HG03354 (cell line): Measurements from ENCODE around the gene ZRANB3.
"Not testable (repeated sequence)": the region's sequence is repeated elsewhere in the genome, so short reads cannot be mapped to it uniquely, and the experiment has no call there.

Source experiments
- ATAC-seq: cut with Tn5 transposase; IDR thresholded peaks from one replicate; pipeline ENCODE4 v1.9.1; 2021; ENCODE audit warnings: mild to moderate bottlenecking; ENCODE audit not compliant: unreplicated experiment, poor library complexity, severe bottlenecking

Gene ZRANB3

GRCh38 chr2:135152361-135152760 lies 378.7 kb downstream of the ZRANB3 start:
- no peak for ATAC-seq

- no peak for ATAC-seq
These were observed 379.4 kb downstream of the ZRANB3 start for GRCh38 chr2:135151615-135152014.

DNA sequence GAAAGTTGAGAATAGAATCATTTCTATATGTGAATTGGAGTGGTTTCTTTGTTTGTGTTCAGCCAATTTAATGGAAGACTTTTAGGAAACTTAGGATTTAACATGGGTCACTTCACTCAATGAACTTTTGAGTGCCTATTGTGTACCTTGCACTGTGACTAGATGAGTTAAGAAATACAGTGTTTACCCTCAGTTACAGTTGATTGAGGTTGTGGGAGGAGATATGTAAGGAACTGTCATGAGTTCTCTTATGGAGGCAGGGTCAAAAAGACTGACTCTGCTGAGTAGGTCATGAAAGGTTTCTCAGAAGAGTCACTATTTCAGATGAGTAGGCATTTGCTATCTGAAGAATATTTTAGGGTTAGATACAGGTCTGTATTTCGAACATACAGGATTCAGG lies 380.3 kb downstream of the ZRANB3 start:
- no peak for ATAC-seq

GRCh38 chr2:135149251-135149650 lies 381.8 kb downstream of the ZRANB3 start:
- ATAC-seq = no peak

GRCh38 chr2:135144343-135144742 lies 386.7 kb downstream of the ZRANB3 start:
- ATAC-seq = no peak

DNA sequence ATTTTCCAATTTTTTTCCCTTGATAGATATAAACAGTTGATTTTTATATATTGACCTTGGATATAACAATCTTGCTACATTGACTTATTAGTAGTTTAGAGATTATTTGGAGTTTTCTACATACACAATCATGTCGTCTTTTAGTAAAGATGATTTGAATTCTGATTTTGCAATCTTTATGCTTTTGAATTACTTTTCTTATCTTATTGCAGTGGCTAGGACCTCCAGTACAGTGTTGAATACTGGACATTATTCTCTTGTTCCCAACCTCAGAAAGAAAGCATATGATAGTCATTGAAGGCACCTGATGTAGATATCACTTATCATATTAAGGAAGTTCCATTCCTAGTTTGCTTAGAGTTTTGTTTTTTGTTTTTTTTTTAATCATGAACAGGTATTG lies 388.7 kb downstream of the ZRANB3 start:
- ATAC-seq = no peak

- no peak for ATAC-seq
These were observed 390.4 kb downstream of the ZRANB3 start for GRCh38 chr2:135140606-135141005.

- ATAC-seq = no peak
These were observed 398.7 kb downstream of the ZRANB3 start for GRCh38 chr2:135132314-135132713.

DNA sequence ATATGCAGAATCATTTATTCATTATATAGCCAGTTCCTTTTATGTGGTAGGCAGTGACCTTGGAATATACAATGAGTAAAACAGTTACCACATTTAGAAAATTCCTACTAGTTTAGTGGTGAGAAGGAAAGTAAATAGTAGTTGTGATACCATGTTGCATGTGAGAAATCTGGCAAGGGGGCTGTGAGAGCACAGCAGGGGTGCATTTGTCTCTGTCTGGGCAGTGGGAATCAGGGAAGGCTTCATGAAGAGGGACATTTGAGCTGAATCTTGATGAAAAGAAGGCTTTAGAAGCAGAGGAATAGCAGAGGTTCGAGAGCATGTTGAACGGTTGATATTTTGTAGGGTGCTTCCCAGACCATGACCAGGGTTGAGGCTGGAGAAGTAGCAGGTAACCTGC lies 400.3 kb downstream of the ZRANB3 start:
- ATAC-seq = no peak

DNA sequence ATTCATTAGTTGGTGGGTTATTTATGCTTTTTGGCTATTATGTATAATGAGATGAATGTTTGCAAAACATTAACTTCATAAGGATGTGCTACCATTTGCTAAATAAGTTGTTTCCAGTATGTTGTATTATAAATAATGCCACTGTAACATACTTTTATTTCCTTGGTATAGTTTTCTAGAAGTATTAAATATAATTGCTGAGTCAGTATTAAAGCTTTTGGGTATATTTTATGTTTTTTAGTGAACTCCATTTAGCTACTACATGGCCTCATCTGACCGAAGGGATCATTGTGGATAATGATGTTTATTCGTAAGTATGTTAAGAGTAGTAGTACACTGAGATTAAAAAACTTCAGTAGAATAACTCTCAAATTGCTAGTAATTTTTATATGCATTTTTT lies 405.1 kb downstream of the ZRANB3 start:
- ATAC-seq = no peak

GRCh38 chr2:135124924-135125886 lies 405.8 kb downstream of the ZRANB3 start:
- ATAC-seq = no peak

GRCh38 chr2:135121658-135122039 lies 409.4 kb downstream of the ZRANB3 start:
- ATAC-seq = not testable (repeated sequence)

- no peak for ATAC-seq
These were observed 409.9 kb downstream of the ZRANB3 start for GRCh38 chr2:135121016-135121657.

DNA sequence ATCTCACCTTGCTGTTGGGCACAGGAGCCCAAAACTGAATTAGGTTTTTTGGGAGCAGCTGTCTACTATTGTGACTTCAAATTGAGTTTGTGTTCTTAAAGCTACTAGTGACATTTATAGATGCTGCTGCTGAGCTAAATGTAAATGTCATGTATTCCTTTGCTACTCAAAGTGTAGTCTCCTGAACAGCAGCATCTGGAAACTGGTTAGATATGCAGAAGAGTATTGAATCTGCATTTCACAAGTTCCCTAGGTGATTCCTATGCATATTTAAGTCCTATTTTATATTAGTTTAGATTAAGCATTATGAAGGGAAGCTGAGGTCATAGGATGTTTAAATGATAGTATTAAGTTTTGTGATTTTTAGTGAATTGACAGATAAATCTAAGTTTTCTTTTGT lies 411.4 kb downstream of the ZRANB3 start:
- no peak for ATAC-seq

GRCh38 chr2:135113322-135113721 lies 417.7 kb downstream of the ZRANB3 start:
- no peak for ATAC-seq

- ATAC-seq = not testable (repeated sequence)
These were observed 425.3 kb downstream of the ZRANB3 start for GRCh38 chr2:135105513-135106316.

GRCh38 chr2:135103843-135104242 lies 427.2 kb downstream of the ZRANB3 start:
- ATAC-seq = no peak

DNA sequence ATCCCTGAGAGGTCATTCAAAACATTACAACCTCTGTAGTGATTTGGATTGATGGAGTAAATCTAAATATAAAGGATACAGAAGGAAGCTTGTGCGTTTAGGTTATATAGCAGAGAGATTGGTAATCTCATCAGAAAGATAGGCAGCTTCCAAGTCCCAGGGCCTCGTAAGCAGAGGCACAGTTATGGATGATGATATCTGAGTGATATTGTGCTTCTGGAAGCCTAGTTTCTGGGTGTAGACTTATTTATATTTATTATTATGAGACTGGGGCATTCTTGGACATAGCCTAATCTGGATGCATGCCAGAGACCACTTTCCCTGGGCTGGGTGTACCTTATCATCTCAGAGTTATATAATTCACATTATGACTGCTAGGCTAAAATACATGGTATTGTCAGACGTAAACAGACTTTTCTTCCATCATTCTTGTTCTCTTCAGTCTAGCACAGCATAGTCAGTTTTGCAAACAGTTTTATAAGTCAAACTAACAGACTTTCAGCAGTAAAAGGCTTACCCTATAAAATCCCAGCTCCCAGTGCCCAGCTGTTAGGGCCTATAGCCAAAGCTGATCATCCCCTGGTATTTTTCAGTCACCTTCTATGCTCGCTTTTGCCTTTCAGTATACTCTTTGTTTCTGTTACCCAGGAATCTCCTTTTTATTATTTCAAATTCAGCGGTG lies 431.1 kb downstream of the ZRANB3 start:
- ATAC-seq = no peak

GRCh38 chr2:135097532-135098231 lies 433.3 kb downstream of the ZRANB3 start:
- ATAC-seq = no peak
